ENCODE data around the gene TRIM29. TPM values are rescaled to one million over a fixed set of nuclear protein-coding genes. Genes with fewer than 3 reads are reported as not detected.
A peak's percentile ranks its signal among the peaks of the same experiment; 100 is the strongest.

TRIM29 gene
- total and polyA plus RNA-seq, 2 experiments from 2014 or later = 0.28 TPM; not detected in 1

DNA sequence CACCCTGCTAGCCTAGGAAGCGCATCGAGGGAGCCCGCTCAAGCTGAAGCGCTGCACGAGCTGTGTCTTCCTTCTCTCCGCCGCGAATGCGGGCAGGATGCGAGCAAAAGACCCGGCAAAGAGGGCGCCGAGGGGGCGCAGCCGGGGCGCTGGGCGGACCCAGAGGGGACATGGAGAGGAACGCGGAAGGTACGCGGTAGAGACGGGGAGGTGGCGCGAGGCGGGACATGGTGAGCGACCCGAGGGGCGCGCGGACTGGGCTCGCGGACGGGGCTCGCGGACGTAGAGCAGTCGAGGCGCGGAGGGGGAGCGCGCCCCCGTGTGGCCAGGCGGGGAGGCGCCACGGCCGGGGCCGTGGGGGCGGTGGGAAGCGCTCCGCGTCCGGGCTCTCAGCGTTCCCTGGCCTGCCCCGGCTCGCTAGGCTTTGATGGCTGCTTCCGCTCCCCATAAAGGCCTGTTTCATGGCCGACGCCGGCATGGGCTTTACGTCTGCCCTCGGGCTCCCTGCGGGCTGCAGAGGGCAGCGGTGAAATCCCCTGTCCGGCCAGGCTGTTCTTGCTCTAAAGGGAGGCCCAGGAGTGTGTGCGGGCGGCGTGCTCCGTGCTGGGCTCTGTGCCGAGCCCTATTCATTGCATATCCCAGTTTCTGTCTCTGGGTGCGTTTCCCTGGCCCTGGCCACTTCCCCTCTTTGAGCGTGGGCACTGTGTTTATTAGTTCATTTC lies 31.2 kb upstream of the TRIM29 start:
- peaks cover 4% of the 10 kb centered on the region; the same call in 2 of the 3 replicates for H3K4me1 Mint-ChIP-seq
- DNase-seq (ENCODE audit: low spot score) (peak; percentile 89), ATAC-seq (peak; percentile 89)
- Histone ChIP-seq H3K4me3 (peak overlapping the region; percentile 76), H3K27ac (ENCODE audit: low read depth) (no peak overlapping the region), H3K27me3 (ENCODE audit: insufficient read depth) (peaks cover 73% of the 10 kb centered on the region), H3K4me2 (peak overlapping the region; percentile 90), H3K4me1 (ENCODE audit: insufficient read depth) (peaks cover 6% of the 10 kb centered on the region; the same call in 1 of the 2 replicates), H3K9me2 (ENCODE audit: insufficient read depth) (no peaks in the 10 kb centered on the region), H3K36me3 (ENCODE audit: insufficient read depth) (no peaks in the 10 kb centered on the region), H2AFZ (peak overlapping the region; percentile 100), H3F3A (replicated peaks; ENCODE audit: low read depth) (no peaks in the 10 kb centered on the region), H3K79me2 (replicated peaks; ENCODE audit: insufficient read depth) (no peaks in the 10 kb centered on the region), H4K20me1 (replicated peaks; ENCODE audit: insufficient read depth) (no peaks in the 10 kb centered on the region)
- H3K27me3 Mint-ChIP-seq (ENCODE audit: insufficient read depth, low read depth, poor library complexity) = peaks cover 63% of the 10 kb centered on the region
- peaks cover 2% of the 10 kb centered on the region; the same call in 1 of the 3 replicates for H3K9me3 Mint-ChIP-seq
- peak; percentile 28; the same call in 1 of the 2 replicates for TF ChIP-seq ETS1 (IDR thresholded peaks at IDR 0.05)
- TF ChIP-seq, protein P1, sequence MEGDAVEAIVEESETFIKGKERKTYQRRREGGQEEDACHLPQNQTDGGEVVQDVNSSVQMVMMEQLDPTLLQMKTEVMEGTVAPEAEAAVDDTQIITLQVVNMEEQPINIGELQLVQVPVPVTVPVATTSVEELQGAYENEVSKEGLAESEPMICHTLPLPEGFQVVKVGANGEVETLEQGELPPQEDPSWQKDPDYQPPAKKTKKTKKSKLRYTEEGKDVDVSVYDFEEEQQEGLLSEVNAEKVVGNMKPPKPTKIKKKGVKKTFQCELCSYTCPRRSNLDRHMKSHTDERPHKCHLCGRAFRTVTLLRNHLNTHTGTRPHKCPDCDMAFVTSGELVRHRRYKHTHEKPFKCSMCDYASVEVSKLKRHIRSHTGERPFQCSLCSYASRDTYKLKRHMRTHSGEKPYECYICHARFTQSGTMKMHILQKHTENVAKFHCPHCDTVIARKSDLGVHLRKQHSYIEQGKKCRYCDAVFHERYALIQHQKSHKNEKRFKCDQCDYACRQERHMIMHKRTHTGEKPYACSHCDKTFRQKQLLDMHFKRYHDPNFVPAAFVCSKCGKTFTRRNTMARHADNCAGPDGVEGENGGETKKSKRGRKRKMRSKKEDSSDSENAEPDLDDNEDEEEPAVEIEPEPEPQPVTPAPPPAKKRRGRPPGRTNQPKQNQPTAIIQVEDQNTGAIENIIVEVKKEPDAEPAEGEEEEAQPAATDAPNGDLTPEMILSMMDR (conservative IDR thresholded peaks at IDR 0.05; ENCODE audit: low read depth in 2 of 2) = peak; percentile 64 to 82
- no peak for TF ChIP-seq EZH2 (IDR thresholded peaks at IDR 0.05; ENCODE audit: low read depth, unreplicated experiment)
- TF ChIP-seq EZH2phosphoT487 (IDR thresholded peaks at IDR 0.05; ENCODE audit: unreplicated experiment) = no peak
- no peak for TF ChIP-seq REST (IDR thresholded peaks at IDR 0.05; ENCODE audit: unreplicated experiment)
- TF ChIP-seq NANOG (IDR thresholded peaks at IDR 0.05; ENCODE audit: borderline replicate concordance) = no peak
- no peak for TF ChIP-seq STAT1 (IDR thresholded peaks at IDR 0.05; ENCODE audit: unreplicated experiment)
- TF ChIP-seq ZNF331 (CRISPR knock-in tag; IDR thresholded peaks at IDR 0.05; ENCODE audit: low read depth) = no peak
- TF ChIP-seq ZNF462 (CRISPR knock-in tag; IDR thresholded peaks at IDR 0.05) = no peak
- peak; percentile 36; the same call in 1 of the 2 replicates for TF ChIP-seq POLR2AphosphoS5 (IDR thresholded peaks at IDR 0.05; ENCODE audit: low read depth)
- peak; percentile 61 for TF ChIP-seq CREB1 (CRISPR knock-in tag; IDR thresholded peaks at IDR 0.05; ENCODE audit: low read depth)
- TF ChIP-seq ZNF114 (CRISPR knock-in tag; IDR thresholded peaks at IDR 0.05) = no peak
- no peak for TF ChIP-seq JUNB (IDR thresholded peaks at IDR 0.05; ENCODE audit: unreplicated experiment)
- H3K4me3 Mint-ChIP-seq = peak overlapping the region; percentile 79
- H3K36me3 Mint-ChIP-seq (ENCODE audit: low read depth) = no peaks in the 10 kb centered on the region
- H3K27ac Mint-ChIP-seq = no peak overlapping the region
